GM19468 (cell line): Measurements from ENCODE around the gene EGFL8.
A peak's percentile ranks its signal among the peaks of the same experiment; 100 is the strongest.
"Not testable (repeated sequence)": the region's sequence is repeated elsewhere in the genome, so short reads cannot be mapped to it uniquely, and the experiment has no call there.

ENCODE experiments used
- ATAC-seq: cut with Tn5 transposase; IDR thresholded peaks from one replicate; pipeline ENCODE4 v1.9.1; 2021; ENCODE audit warnings: mild to moderate bottlenecking, moderate library complexity, moderate number of reproducible peaks; ENCODE audit not compliant: unreplicated experiment; ENCODE audit errors: extremely low read depth

EGFL8 gene

DNA sequence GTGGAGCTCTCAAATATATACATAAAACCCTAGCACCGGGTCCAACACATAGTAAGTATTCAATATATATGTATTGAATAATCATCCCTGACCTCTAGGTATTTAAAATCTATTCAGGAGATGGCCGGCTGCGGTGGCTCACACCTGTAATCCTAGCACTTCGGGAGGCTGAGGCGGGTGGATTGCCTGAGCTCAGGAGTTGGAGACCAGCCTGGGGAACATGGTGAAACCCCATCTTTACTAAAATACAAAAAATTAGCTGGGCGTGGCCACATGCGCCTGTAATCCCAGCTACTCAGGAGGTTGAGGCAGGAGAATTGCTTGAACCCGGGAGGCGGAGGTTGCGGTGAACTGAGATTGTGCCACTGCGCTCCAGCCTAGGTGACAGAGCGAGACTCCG, 28.7 kb downstream of the EGFL8 start:
- not testable (repeated sequence) for ATAC-seq

GRCh38 chr6:32194388-32194787, 30.0 kb downstream of the EGFL8 start:
- no peak for ATAC-seq

DNA sequence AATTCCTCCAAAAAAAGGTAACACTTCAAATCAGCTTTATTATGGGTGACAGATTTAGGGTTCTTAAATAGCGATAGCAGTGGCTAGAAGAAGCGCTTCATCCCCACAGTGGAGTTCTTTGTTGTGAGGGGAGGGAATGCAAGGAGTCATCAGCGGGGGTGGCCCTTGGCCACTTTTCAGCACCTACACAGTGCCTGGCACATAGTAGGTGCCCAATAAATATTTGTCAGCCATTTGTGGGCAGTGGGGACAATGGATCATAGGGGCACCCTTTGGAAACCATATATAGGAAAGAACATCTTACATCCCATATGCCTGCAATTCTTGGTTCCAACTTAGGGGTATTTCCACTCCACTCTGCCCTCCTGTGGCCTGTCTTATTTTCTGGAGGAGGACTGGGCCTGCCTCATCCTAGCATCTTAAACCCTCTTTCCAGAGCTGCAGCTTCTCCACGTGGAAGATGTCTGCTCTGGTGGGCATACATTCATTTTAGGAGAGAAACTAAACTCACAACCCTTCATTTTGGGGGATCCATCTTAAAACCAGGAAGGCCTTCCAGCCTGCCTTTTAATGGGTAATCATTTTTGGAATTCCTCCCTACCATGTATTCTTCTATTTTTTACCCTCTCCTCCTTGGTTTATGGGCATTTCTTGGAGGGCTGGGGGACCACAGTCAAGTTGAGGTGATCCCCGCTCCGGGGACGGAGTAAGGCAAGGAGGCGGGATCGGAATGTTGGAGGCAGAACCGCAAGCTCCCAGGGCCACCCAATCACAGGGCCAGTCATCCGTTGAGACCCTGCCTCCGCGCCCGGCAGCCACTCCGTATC, 30.6 kb downstream of the EGFL8 start:
- ATAC-seq = no peak

GRCh38 chr6:32195652-32195901, 31.2 kb downstream of the EGFL8 start:
- peak; percentile 85 for ATAC-seq

GRCh38 chr6:32195902-32196681, 31.7 kb downstream of the EGFL8 start:
- ATAC-seq = no peak

GRCh38 chr6:32196682-32197616, 32.6 kb downstream of the EGFL8 start:
- no peak for ATAC-seq

DNA sequence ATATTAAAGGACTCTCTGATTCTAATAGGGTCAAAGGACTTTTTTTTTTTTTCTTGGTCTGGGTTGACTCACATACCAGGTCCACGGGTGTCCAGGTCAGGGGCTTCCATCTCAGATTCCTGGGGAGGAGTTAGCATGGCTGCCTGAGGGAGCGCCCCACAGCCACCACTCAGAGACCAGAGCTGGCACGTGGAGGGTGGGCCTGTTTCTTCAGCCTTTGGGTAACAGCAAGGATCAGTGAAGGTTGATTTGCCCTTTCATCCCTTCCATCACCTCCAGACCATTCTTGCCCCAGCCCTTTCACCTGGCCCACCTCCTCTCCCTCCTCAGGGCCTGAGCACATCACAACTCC, 33.9 kb downstream of the EGFL8 start:
- ATAC-seq = no peak

GRCh38 chr6:32198866-32199265, 34.5 kb downstream of the EGFL8 start:
- ATAC-seq = no peak

DNA sequence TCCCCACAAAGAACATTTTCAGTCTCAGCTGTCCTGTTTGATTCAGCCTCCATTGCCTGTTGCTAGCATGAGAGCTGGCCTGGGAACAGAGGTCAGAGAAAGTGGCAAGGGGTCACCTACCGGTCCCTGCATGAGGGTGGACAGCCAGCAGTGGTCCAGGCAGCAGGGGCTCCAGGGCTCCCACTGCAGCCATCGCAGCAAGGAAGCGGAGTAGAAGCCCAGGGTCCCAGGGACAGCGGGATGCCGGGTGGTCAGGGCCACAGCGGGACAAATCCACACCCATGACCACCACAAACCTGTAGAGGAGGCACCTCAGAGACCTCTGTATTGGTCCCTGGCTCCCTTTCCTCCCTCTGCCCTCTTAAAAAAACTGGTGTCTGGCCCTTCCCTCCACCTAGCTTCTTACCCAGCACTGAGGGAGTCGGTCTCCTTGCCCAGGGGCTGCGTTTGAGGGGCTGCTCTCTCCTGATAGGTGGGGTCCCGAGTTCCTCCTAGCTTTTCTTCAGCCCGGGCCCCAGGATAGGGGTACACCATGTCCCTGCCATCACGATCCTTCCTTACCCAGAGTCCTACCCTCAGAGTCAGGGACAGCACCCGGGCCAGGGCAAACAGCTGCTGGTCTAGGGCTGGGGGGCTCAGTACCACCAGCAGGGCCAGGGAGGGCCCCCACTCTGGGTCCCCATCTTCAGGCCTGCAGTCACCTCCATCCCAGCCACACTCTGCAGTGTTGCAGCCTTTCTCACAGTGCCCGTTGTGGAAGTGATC, 36.5 kb downstream of the EGFL8 start:
- ATAC-seq = no peak

DNA sequence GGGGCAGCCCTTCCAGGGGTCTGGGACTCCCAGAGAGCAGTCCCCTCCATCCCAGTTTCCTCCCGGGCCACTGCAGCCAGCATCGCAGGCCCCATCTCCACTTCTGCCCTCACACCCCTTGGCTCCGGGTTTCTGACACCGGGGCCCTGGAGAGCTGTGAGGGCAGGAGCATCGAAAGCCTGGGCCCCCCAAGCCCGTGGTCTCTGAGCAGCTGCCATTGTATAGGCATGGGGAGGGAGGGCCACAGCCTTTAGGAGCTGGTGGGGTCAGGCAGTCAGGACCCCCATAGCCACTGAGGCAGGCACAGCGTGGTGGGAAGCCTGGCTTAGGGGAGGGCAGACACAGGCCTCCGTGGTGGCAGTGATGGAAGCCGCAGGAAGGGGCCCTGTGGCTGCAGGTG, 37.8 kb downstream of the EGFL8 start:
- ATAC-seq = no peak

GRCh38 chr6:32203426-32204267, 39.3 kb downstream of the EGFL8 start:
- ATAC-seq = no peak

DNA sequence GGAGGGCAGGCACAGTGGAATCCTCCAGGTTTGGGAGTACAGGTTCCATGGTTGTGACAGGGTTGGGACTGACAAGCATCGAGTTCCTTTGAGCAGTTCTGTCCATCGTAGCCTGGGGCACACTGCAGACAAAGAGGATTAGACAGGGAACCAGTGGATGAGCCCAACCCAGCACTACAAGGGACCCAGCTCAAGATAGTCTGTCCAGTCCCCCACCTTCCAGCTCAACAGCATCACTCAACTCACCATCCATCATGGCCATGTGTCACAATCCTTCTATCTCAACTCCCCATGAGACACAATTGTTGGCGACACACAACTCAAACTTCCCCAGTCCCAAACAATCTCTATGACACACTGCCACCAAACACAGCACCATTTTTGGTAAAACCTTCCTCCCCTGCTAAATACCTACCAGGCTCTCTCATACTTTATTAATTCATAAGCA, 39.9 kb downstream of the EGFL8 start:
- ATAC-seq = no peak

GRCh38 chr6:32208996-32209395, 44.6 kb downstream of the EGFL8 start:
- no peak for ATAC-seq

DNA sequence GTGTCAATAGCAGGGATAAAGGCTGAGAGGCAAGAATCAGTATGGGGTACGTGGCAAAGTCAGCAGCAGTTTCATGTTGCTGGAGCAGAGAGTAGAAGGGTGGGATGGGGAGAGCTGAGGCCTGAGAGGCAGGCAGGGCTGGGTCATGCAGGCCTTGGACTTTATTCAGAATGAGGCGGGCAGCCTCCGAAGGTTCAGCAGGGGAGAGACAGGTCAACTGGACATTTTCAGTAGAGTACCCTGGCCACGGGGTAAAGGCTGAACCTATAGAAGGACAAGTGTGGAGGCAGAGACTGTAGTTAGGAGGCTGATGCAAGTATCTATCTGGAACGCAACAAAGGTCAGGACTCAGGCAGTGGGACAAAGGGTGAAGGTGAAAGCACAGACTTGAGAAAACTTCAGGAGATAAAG, 45.8 kb downstream of the EGFL8 start:
- ATAC-seq = no peak

GRCh38 chr6:32211432-32211831, 47.0 kb downstream of the EGFL8 start:
- not testable (repeated sequence) for ATAC-seq

DNA sequence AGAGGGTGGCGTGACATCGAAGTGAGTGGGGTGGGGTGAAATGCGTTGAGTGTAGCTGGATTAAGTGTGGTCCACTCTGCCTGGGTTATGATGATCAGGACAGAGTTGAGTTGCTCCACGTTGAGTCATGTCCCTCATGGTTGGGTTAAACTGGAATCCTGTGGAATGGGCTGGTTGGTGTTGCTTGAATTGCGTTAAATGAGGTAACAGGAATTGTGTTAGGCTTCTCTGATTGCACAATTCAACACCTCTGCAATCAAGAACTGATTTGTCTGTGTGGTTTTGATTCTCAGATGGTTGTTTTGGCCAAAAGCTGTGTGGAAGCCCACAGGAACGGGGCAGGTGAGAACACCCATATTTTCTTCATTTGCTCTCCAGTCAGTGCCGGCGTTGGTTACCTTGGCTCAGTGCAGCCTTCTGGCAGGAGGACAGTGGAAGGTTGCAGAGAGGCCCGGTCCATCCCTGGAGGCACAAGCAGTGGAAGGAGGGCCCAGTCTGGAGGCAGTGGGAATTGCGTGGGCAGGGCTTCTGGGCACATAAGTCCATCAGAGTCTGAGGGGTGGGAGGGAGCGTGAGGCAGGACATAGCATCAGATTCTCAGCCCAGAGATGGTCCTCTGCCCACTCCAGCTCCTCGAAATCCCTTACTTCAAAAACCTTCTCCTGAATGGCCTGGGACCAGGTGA, 47.8 kb downstream of the EGFL8 start:
- ATAC-seq = no peak

DNA sequence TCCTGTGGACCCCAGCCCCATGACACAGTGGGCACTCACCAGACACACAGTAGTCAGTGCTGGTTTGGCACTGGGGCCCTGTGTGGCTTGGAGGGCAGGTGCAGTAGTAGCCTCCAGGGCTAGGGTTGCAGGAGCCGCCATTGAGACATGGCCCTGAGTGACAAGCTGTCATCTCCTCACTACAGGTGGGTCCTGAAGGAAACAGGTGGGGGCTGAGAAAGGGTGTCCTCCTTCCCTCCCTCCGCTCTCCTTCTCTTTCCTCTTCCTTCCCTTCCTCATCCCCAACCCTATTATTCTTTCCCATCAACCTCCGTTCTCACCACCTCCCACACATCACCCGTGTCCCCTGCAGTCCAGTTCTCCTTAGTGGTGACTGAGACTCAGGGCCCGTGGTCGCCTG, 49.3 kb downstream of the EGFL8 start:
- ATAC-seq = no peak

DNA sequence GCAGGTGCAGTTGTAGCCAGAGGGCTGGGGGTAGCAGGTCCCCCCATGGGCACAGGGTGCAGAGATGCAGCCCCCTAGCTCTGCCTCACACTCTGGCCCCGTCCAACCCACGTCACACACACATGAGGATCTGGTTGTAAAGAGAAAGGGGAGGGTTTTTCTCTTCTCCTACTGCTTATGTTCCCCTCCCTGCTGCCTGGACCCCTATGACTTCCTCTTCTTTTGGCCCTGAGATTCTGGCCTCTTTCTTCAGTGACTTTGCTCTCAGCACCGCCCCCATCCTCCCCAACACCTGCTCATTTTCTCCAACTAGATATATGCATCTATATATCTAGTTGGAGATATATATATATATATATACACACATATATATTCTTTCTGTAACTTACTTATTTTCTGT, 49.7 kb downstream of the EGFL8 start:
- ATAC-seq = no peak

GRCh38 chr6:32215617-32216016, 51.2 kb downstream of the EGFL8 start:
- ATAC-seq = no peak
